Keratinocyte (primary cell): ENCODE results near the gene MYPOP. TPM values are rescaled to one million over a fixed set of nuclear protein-coding genes. Genes with fewer than 3 reads are reported as not detected.

Source experiments
- DNase-seq: peaks from one replicate; pipeline ENCODE4 v3.0.0-alpha.2; 2011; ENCODE audit warnings: low read depth, missing footprints, low spot score
- FAIRE-seq: peaks from 2 replicates; lab custom pipeline; 2011; peaks lifted over from hg19 to GRCh38; lab: Jason Lieb, UNC
- H2AFZ ChIP-seq: 2 replicates; pipeline ENCODE4 v1.6.0; 2012; ENCODE audit warnings: low read length, control low read depth, inconsistent platforms; ENCODE audit not compliant: control insufficient read depth
- H3K27ac ChIP-seq: 2 replicates; pipeline ENCODE4 v1.5.1; 2011; ENCODE audit warnings: low read length; ENCODE audit not compliant: control insufficient read depth, insufficient read depth
- H3K27me3 ChIP-seq: 3 replicates; pipeline ENCODE4 v1.6.0; 2011; ENCODE audit warnings: low read length; ENCODE audit not compliant: control insufficient read depth, insufficient read depth; ENCODE audit errors: extremely low read depth
- H3K36me3 ChIP-seq, 2 experiments: 2 replicates in 1 of 2; 3 replicates in 1 of 2; pipeline ENCODE4 v1.5.1; 2011; ENCODE audit warnings: low read length in 2 of 2, mild to moderate bottlenecking in 1 of 2; ENCODE audit not compliant: control insufficient read depth in 2 of 2, insufficient read depth in 2 of 2; ENCODE audit errors: extremely low read depth in 1 of 2
- H3K4me1 ChIP-seq: 3 replicates; pipeline ENCODE4 v1.5.1; 2011; ENCODE audit warnings: low read length; ENCODE audit not compliant: control insufficient read depth, insufficient read depth; ENCODE audit errors: extremely low read depth
- H3K4me2 ChIP-seq: 3 replicates; pipeline ENCODE4 v1.6.0; 2011; ENCODE audit warnings: low read depth, low read length; ENCODE audit not compliant: control insufficient read depth, insufficient read depth; ENCODE audit errors: extremely low read depth
- H3K4me3 ChIP-seq, 3 experiments: fragments of 200-600 bp in 1 of 3; sonication (generic) in 1 of 3; 2 replicates in 2 of 3; 3 replicates in 1 of 3; pipeline ENCODE4 v1.5.1; 2011 to 2016; ENCODE audit warnings: low read length in 3 of 3, mild to moderate bottlenecking in 3 of 3, control low read depth in 2 of 3, inconsistent platforms in 1 of 3, low read depth in 1 of 3, mixed read lengths in 1 of 3, mixed run types in 1 of 3, moderate library complexity in 1 of 3; ENCODE audit not compliant: control insufficient read depth in 2 of 3, insufficient read depth in 2 of 3; ENCODE audit errors: extremely low read depth in 1 of 3
- H3K79me2 ChIP-seq: 2 replicates; pipeline ENCODE4 v1.6.0; 2012; ENCODE audit warnings: low read length; ENCODE audit not compliant: control insufficient read depth, insufficient read depth
- H3K9ac ChIP-seq: 3 replicates; pipeline ENCODE4 v1.6.0; 2011; ENCODE audit warnings: low read length; ENCODE audit not compliant: control insufficient read depth, insufficient read depth; ENCODE audit errors: extremely low read depth
- H3K9me1 ChIP-seq: 3 replicates; pipeline ENCODE4 v1.6.0; 2011; ENCODE audit warnings: low read length; ENCODE audit not compliant: control insufficient read depth, insufficient read depth; ENCODE audit errors: extremely low read depth
- H3K9me3 ChIP-seq: 2 replicates; pipeline ENCODE4 v1.5.1; 2012; ENCODE audit warnings: low read depth, low read length; ENCODE audit not compliant: control insufficient read depth
- H4K20me1 ChIP-seq: 3 replicates; pipeline ENCODE4 v1.6.0; 2011; ENCODE audit warnings: low read length; ENCODE audit not compliant: control insufficient read depth, insufficient read depth; ENCODE audit errors: extremely low read depth
- EZH2 ChIP-seq: IDR thresholded peaks from one replicate; pipeline ENCODE4 v1.6.1; 2012; ENCODE audit warnings: inconsistent platforms, mild to moderate bottlenecking, low read length, moderate library complexity
- dilution Hi-C: fragments of 300-500 bp; cut with MboI; formaldehyde crosslinking; loops from one replicate; pipeline ENCODE4 v1.7.0; 2020; ENCODE audit warnings: low sequenced_read_pairs; ENCODE audit not compliant: extremely low pct_ligation_motif_present
- polyA plus RNA-seq, 5 experiments: library from polyadenylated mRNA; depleted of rRNA in 3 of 5; stranded (reverse) in 3 of 5; stranded (forward) in 1 of 5; unstranded in 1 of 5; fragments of >200 nt; gene quantifications; 1 replicate in 1 of 5; 2 replicates in 3 of 5; 3 replicates in 1 of 5; pipeline versions ENCODE4 v1.2.1 to v1.2.3, GENCODE V29; 2011 to 2012; ENCODE audit warnings: missing spikeins in 2 of 5, low read depth in 1 of 5, low replicate concordance in 1 of 5
- TF ChIP-seq, protein P1 (sequence below), 3 experiments: IDR thresholded peaks in 1 of 3; conservative IDR thresholded peaks in 1 of 3; optimal IDR thresholded peaks in 1 of 3; 2 replicates in 2 of 3; 3 replicates in 1 of 3; pipeline versions ENCODE3 to v1.5.1; 2011; ENCODE audit warnings: low read length in 3 of 3, mild to moderate bottlenecking in 3 of 3, moderate library complexity in 2 of 3, control low read depth in 1 of 3, inconsistent platforms in 1 of 3; ENCODE audit not compliant: insufficient read depth in 2 of 3; ENCODE audit errors: extremely low read depth in 1 of 3

The MYPOP gene
- polyA plus RNA-seq, 1 donor (not counting 4 experiments of a cell fraction or from before 2014, with no cell fraction given): 1.3 TPM

DNA sequence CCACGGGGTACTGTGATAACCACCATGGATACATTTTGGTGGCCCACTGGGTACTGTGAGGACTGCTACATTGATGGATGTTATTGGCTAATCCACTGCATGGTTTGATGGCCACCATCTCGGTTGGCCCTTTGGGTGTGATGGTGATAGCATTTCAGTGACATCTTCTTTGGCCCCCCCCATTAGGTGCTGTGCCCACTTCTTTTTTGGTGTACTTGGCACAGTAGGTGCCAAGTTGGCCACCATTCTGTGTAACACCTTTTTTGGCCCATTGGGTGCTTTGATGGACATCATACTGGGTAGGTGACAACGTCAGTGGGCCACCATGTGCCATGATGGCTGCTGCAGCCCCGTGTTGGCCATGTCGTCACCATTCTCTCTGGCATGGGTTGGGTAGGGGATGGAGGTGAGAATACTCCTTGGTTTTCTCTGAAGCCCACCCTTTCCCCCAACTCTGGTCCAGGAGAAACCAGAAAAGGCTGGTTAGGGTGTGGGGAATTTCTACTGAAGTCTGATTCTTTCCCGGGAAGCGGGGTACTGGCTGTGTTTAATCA lies 29.1 kb downstream of the MYPOP start:
- Histone ChIP-seq H3K4me2 (no peak overlapping the region), H3K4me3 (no peak overlapping the region), H3K36me3 (no peaks in the 10 kb centered on the region), H3K27ac (no peak overlapping the region), H3K79me2 (no peaks in the 10 kb centered on the region), H3K9me3 (no peaks in the 10 kb centered on the region), H3K4me1 (no peaks in the 10 kb centered on the region), H2AFZ (no peak overlapping the region), H3K9ac (no peak overlapping the region), H3K9me1 (no peaks in the 10 kb centered on the region), H3K27me3 (peaks cover 16% of the 10 kb centered on the region), H4K20me1 (no peaks in the 10 kb centered on the region)
- TF ChIP-seq, protein P1, sequence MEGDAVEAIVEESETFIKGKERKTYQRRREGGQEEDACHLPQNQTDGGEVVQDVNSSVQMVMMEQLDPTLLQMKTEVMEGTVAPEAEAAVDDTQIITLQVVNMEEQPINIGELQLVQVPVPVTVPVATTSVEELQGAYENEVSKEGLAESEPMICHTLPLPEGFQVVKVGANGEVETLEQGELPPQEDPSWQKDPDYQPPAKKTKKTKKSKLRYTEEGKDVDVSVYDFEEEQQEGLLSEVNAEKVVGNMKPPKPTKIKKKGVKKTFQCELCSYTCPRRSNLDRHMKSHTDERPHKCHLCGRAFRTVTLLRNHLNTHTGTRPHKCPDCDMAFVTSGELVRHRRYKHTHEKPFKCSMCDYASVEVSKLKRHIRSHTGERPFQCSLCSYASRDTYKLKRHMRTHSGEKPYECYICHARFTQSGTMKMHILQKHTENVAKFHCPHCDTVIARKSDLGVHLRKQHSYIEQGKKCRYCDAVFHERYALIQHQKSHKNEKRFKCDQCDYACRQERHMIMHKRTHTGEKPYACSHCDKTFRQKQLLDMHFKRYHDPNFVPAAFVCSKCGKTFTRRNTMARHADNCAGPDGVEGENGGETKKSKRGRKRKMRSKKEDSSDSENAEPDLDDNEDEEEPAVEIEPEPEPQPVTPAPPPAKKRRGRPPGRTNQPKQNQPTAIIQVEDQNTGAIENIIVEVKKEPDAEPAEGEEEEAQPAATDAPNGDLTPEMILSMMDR (optimal IDR thresholded peaks at IDR 0.05 in 1 of 3, IDR thresholded peaks at IDR 0.05 in 1 of 3, conservative IDR thresholded peaks at IDR 0.05 in 1 of 3; ENCODE audit: extremely low read depth in 1 of 3, insufficient read depth in 2 of 3, low read length in 3 of 3): no peak
- TF ChIP-seq EZH2: no peak
- DNase-seq (no peak), FAIRE-seq (no peak)
- dilution Hi-C loops: no loop called here

DNA sequence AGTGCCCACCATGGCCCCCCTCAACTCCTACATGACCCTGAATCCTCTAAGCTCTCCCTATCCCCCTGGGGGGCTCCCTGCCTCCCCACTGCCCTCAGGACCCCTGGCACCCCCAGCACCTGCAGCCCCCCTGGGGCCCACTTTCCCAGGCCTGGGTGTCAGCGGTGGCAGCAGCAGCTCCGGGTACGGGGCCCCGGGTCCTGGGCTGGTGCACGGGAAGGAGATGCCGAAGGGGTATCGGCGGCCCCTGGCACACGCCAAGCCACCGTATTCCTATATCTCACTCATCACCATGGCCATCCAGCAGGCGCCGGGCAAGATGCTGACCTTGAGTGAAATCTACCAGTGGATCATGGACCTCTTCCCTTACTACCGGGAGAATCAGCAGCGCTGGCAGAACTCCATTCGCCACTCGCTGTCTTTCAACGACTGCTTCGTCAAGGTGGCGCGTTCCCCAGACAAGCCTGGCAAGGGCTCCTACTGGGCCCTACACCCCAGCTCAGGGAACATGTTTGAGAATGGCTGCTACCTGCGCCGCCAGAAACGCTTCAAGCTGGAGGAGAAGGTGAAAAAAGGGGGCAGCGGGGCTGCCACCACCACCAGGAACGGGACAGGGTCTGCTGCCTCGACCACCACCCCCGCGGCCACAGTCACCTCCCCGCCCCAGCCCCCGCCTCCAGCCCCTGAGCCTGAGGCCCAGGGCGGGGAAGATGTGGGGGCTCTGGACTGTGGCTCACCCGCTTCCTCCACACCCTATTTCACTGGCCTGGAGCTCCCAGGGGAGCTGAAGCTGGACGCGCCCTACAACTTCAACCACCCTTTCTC lies 30.1 kb downstream of the MYPOP start:
- no peak overlapping the region for H2AFZ ChIP-seq
- dilution Hi-C loops: no loop called here
- no peak for FAIRE-seq

More for the DNA sequence above, 30.1 kb downstream of the MYPOP start:
- Histone ChIP-seq H3K27me3 (peaks cover 12% of the 10 kb centered on the region), H3K9me3 (no peaks in the 10 kb centered on the region), H3K9me1 (no peaks in the 10 kb centered on the region), H3K79me2 (no peaks in the 10 kb centered on the region), H3K4me2 (no peak overlapping the region), H3K27ac (no peak overlapping the region), H3K4me1 (no peaks in the 10 kb centered on the region), H4K20me1 (no peaks in the 10 kb centered on the region), H3K36me3 (no peaks in the 10 kb centered on the region), H3K4me3 (no peak overlapping the region), H3K9ac (no peak overlapping the region)
- no peak for TF ChIP-seq EZH2
- TF ChIP-seq, protein P1 (optimal IDR thresholded peaks at IDR 0.05 in 1 of 3, IDR thresholded peaks at IDR 0.05 in 1 of 3, conservative IDR thresholded peaks at IDR 0.05 in 1 of 3; ENCODE audit: extremely low read depth in 1 of 3, insufficient read depth in 2 of 3, low read length in 3 of 3): no peak
- DNase-seq: no peak
